Fibroblast of peridontal ligament (primary cell): Measurements from ENCODE around the gene HOXB4.

Experiments used
- DNase-seq: peaks from one replicate; pipeline ENCODE4 v3.0.0-alpha.2; 2010; ENCODE audit errors: extremely low read depth

The HOXB4 gene

GRCh38 chr17:48615047-48615962 is 37.2 kb upstream of the HOXB4 start, which contains the start of gene HOXB8:
Gene HOXB8, minus strand, starts transcription at chr17:48615292. Its CDS starts 588 bp downstream, at chr17:48614704.
- DNase-seq = no peak

DNA sequence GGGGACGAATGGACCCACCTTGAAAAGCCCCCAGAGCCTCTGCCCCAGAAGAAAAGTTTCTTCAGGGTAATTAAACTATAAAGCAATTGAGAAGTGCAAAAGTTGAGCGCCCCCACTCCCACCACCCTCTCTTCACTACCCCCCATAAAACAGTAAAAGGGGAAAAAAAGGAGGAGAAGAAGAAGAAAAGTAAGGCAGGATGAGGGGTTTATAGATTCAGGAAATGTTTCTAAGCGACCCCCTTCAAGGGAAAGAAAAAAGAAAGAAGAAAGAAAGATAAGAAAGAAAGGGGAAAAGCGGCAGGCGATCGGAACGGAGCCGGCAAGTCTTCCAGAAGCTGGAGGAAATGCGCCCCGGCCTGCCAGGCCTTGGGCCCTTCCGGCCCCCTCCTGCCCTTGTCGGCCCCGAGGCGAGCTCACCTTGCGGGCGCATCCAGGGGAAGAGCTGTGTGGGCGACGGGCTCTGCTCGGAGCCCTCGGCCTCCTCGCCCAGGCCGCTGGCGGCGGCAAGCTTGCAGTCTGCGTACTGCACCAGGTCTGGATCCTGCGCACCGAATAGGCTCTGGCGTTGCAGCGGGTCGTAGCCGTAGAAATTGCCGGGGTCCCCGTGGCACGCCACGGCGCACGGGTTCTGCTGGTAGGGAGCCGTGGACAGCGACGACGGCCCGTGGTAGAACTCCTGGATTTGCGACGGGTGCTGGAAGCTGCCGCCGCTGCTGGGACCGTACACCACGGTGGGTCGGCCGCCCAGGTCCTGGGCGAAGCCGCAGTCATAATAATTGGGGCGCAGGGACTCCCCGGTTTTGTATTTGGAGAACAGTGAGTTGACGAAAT is 35.9 kb upstream of the HOXB4 start:
- no peak for DNase-seq

GRCh38 chr17:48612854-48613691 is 34.9 kb upstream of the HOXB4 start:
- DNase-seq = no peak

DNA sequence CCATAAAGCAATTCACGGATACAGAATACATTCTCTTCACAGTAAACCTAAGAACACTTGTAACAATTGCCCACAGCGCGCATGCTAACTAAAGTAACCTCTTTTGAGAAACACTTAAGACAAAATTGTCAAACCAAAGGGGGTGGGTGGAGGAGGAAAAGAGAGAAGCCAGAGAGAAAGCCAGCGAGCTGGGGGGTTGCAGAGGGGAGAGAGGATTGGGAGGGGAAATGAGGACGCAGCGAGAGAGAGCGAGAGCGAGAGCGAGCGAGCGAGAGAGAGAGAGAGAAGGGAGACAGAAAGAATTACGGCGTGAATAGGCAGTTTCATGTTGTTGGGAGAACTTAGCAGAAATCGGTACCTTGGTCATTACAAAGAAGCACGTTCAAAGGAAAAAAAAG is 34.3 kb upstream of the HOXB4 start:
- DNase-seq = no peak

- no peak for DNase-seq
Measured at GRCh38 chr17:48611681-48612455, 33.7 kb upstream of the HOXB4 start.

- no peak for DNase-seq
Measured at GRCh38 chr17:48611213-48611612, 33.1 kb upstream of the HOXB4 start.

DNA sequence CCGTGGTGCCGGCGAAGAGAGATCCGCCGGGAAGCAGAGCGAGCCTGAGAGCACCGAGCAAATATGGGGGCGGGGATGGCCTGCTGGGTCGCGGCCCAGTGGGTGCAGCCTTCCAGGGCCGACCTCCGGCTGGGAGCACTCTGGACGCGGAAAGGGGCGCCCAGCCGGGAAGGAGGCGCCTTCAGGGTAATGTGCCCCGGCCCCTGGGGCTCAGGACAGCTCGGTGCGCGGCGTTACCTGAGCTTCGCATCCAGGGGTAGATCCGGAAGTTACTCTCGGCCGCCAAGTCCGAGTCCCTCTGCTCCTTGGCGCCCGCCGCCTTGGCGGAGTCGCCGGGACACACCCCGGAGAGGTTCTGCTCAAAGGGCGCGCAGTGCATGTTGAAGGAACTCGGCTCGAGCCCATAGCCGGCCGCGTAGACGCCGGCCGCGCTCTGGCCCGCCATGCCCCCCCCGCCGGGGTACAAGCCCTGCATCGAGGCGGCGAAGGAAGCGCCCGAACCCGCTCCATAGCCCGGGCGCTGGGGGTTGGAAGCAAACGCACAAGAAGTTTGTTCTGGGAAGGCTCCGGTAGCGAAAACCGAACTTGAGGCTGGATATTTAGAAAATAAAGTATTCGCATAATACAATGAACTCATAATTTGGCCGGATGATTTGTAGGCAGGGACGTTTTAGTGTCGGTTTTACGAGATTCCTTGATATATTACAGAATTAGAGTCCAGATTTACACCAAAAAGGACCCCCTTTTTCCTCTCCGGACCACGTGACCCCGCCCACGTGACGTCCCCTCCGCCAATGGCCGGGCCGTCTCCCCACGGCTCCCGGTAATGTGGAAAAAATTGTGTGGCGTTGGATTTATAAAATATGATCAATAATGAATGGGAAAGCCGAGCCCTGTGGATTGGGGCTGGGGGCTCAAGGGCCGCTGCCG is 32.4 kb upstream of the HOXB4 start, which contains the start of gene HOXB7:
Gene HOXB7 (minus strand): TSS at position 736 of the 930 bp plus-strand sequence. CDS start 99 bp downstream, at position 637.
- no peak for DNase-seq

DNA sequence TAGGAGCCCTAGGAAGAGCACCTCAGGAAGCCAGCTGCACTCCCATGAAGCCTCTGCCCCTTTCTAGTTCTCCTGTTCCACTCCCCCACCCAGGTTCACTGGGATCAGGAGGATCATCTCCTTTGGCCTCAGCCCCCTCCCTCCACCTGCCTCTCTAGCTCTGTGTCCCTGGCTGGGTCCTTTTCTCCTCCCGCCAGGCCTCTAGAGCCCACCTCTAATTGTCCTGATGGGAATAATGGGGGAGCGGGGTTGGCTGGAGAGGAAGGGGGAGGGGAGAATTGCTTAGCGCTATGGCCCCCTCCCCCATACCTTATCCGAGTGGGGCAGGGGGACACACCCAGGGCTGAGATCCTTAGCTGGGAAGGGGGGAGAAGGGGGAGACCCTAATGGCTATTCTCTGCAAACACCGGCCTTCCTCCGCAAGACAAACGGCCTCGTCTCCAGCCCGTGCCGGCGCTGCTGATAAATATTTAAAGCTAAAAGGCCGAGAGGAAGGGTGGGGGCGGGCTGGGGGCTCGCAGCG is 31.7 kb upstream of the HOXB4 start:
- DNase-seq = no peak

DNA sequence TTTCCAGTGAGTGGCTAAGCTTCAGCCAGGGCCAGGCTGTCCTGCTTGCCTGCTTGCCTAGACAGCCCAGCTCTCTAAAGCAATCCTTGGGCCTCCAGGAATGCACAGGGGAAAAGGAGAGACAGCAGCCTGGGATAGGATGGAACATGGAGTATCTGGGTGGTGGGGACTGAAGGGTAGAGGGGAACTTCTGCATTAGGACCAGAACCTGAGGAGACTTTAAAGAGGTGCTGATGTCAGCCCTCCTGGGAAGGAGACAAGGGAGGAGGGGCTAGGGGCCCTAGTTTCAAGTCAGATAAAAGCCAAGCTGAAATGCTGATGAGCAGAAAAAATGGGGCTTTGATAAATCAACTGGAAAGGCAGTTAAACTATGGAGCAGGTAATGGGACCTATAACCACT is 30.9 kb upstream of the HOXB4 start:
- no peak for DNase-seq

- no peak for DNase-seq
Measured at GRCh38 chr17:48608494-48608834, 30.3 kb upstream of the HOXB4 start.

- DNase-seq = no peak
Measured at GRCh38 chr17:48606892-48607614, 28.9 kb upstream of the HOXB4 start.

GRCh38 chr17:48605991-48606891 is 28.1 kb upstream of the HOXB4 start:
- no peak for DNase-seq

- no peak for DNase-seq
Measured at GRCh38 chr17:48605409-48605919, 27.3 kb upstream of the HOXB4 start.

GRCh38 chr17:48604770-48605329 is 26.7 kb upstream of the HOXB4 start, which contains the start of gene HOXB6:
Gene HOXB6, minus strand, starts transcription at chr17:48604986. Its CDS starts 6,836 bp downstream, at chr17:48598150.
- no peak for DNase-seq

GRCh38 chr17:48603959-48604769 is 26.0 kb upstream of the HOXB4 start:
- DNase-seq = no peak
